OCI-LY3 (cell line): Measurements from ENCODE around the gene STIM1.

ENCODE experiments used
- H2AFZ ChIP-seq: fragments of 200-600, 300-600 bp; shearing (Covaris generic); 2 replicates; pipeline ENCODE4 v1.6.0; 2014; ENCODE audit warnings: antibody characterized with exemption, low read depth, low read length
- H3K27ac ChIP-seq: fragments of 200-600, 300-600 bp; sonication (generic); 2 replicates; pipeline ENCODE4 v1.5.1; 2014; ENCODE audit warnings: mild to moderate bottlenecking, low read length, moderate library complexity, mixed read lengths
- H3K27me3 ChIP-seq: fragments of 200-600, 300-600 bp; sonication (generic); 2 replicates; pipeline ENCODE4 v1.6.1; 2014; ENCODE audit warnings: low read depth, low read length, mixed read lengths
- H3K36me3 ChIP-seq: fragments of 200-600, 300-600 bp; sonication (generic); replicated peaks from 2 replicates; pipeline ENCODE3; 2014; ENCODE audit warnings: low read depth, low read length, mixed read lengths
- H3K4me1 ChIP-seq: fragments of 300-600, 200-600 bp; sonication (generic); 2 replicates; pipeline ENCODE4 v1.6.1; 2014; ENCODE audit warnings: low read length, mixed read lengths
- H3K4me2 ChIP-seq: fragments of 200-600, 300-600 bp; sonication (generic); 2 replicates; pipeline ENCODE4 v1.6.1; 2014; ENCODE audit warnings: low read length, mixed read lengths
- H3K4me3 ChIP-seq: fragments of 300-600, 200-600 bp; sonication (generic); 2 replicates; pipeline ENCODE4 v1.5.1; 2014; ENCODE audit warnings: antibody characterized with exemption, mild to moderate bottlenecking, low read length, moderate library complexity
- H3K79me2 ChIP-seq: fragments of 300-600, 200-600 bp; shearing (Covaris generic); 2 replicates; pipeline ENCODE4 v1.6.1; 2014; ENCODE audit warnings: mild to moderate bottlenecking, low read length, mixed read lengths
- H3K9ac ChIP-seq: fragments of 300-600, 200-600 bp; shearing (Covaris generic); 2 replicates; pipeline ENCODE4 v1.6.0; 2014; ENCODE audit warnings: mild to moderate bottlenecking, low read length, moderate library complexity
- H3K9me3 ChIP-seq: fragments of 200-600, 300-600 bp; shearing (Covaris generic); 2 replicates; pipeline ENCODE4 v1.6.1; 2014; ENCODE audit warnings: low read length, mixed read lengths; ENCODE audit not compliant: insufficient read depth
- H4K20me1 ChIP-seq: fragments of 200-600, 300-600 bp; sonication (generic); 2 replicates; pipeline ENCODE4 v1.6.1; 2016; ENCODE audit warnings: low read length, mixed read lengths; ENCODE audit not compliant: insufficient read depth
- CTCF ChIP-seq: fragments of 200-600, 300-600 bp; sonication (generic); IDR thresholded peaks from 2 replicates; pipeline ENCODE4 v1.5.1; 2014; ENCODE audit warnings: antibody characterized with exemption, low read length, low read depth
- EZH2phosphoT487 ChIP-seq: fragments of 200-600 bp; shearing (Covaris generic); IDR thresholded peaks from 2 replicates; pipeline ENCODE4 v1.6.1; 2018; ENCODE audit warnings: antibody characterized with exemption, mixed run types, low read depth

STIM1 gene

GRCh38 chr11:3907590-3907989 lies 52.1 kb downstream of the STIM1 start:
- TF ChIP-seq EZH2phosphoT487 (no peak), CTCF (no peak)
- Histone ChIP-seq H2AFZ (no peak overlapping the region), H3K27ac (no peak overlapping the region), H3K9me3 (no peaks in the 10 kb centered on the region), H3K36me3 (no peaks in the 10 kb centered on the region), H3K4me1 (peaks cover 16% of the 10 kb centered on the region), H4K20me1 (peaks cover 21% of the 10 kb centered on the region; the same call in 1 of the 2 replicates), H3K27me3 (no peaks in the 10 kb centered on the region), H3K79me2 (peaks cover 7% of the 10 kb centered on the region; the same call in 1 of the 2 replicates), H3K4me3 (no peak overlapping the region), H3K9ac (no peak overlapping the region), H3K4me2 (no peak overlapping the region)

GRCh38 chr11:3909901-3910300 lies 54.4 kb downstream of the STIM1 start:
- H2AFZ ChIP-seq = no peak overlapping the region
- no peaks in the 10 kb centered on the region for H3K9me3 ChIP-seq
- peaks cover 14% of the 10 kb centered on the region; the same call in 1 of the 2 replicates for H4K20me1 ChIP-seq
- H3K36me3 ChIP-seq = no peaks in the 10 kb centered on the region
- H3K27me3 ChIP-seq = no peaks in the 10 kb centered on the region
- H3K79me2 ChIP-seq = peaks cover 5% of the 10 kb centered on the region; the same call in 1 of the 2 replicates
- no peak overlapping the region for H3K27ac ChIP-seq
- no peak overlapping the region for H3K4me3 ChIP-seq
- no peak for TF ChIP-seq EZH2phosphoT487
- TF ChIP-seq CTCF = no peak
- H3K4me1 ChIP-seq = peaks cover 3% of the 10 kb centered on the region; the same call in 1 of the 2 replicates
- no peak overlapping the region for H3K9ac ChIP-seq
- H3K4me2 ChIP-seq = no peak overlapping the region

- H3K27me3 ChIP-seq = no peaks in the 10 kb centered on the region
Observed at GRCh38 chr11:3911908-3912505, 56.5 kb downstream of the STIM1 start.

GRCh38 chr11:3913921-3914320 lies 58.5 kb downstream of the STIM1 start:
- H3K4me2 ChIP-seq = no peak overlapping the region
- no peaks in the 10 kb centered on the region for H3K4me1 ChIP-seq
- no peaks in the 10 kb centered on the region for H3K27me3 ChIP-seq
- no peaks in the 10 kb centered on the region for H3K36me3 ChIP-seq
- no peak overlapping the region for H3K27ac ChIP-seq
- no peaks in the 10 kb centered on the region for H3K9me3 ChIP-seq
- H3K4me3 ChIP-seq = no peak overlapping the region
- no peaks in the 10 kb centered on the region; the same call in 1 of the 2 replicates for H3K79me2 ChIP-seq
- no peak overlapping the region for H3K9ac ChIP-seq
- H4K20me1 ChIP-seq = 0 out of 2 replicates have a peak, but pooled peaks cover 10% of the 10 kb centered on the region
- H2AFZ ChIP-seq = no peak overlapping the region
- TF ChIP-seq CTCF (no peak), EZH2phosphoT487 (no peak)

More at GRCh38 chr11:3911908-3912505, 56.5 kb downstream of the STIM1 start:
- TF ChIP-seq CTCF (no peak), EZH2phosphoT487 (no peak)
- H3K9me3 ChIP-seq = no peaks in the 10 kb centered on the region
- no peaks in the 10 kb centered on the region; the same call in 1 of the 2 replicates for H3K79me2 ChIP-seq
- H3K36me3 ChIP-seq = no peaks in the 10 kb centered on the region
- H3K4me3 ChIP-seq = no peak overlapping the region
- H3K9ac ChIP-seq = no peak overlapping the region
- no peaks in the 10 kb centered on the region for H3K4me1 ChIP-seq
- H3K4me2 ChIP-seq = no peak overlapping the region
- 0 out of 2 replicates have a peak, but pooled peaks cover 9% of the 10 kb centered on the region for H4K20me1 ChIP-seq
- no peak overlapping the region for H3K27ac ChIP-seq
- no peak overlapping the region for H2AFZ ChIP-seq
